Endothelial cell of umbilical vein (primary cell): Measurements from ENCODE around the gene GNA12. TPM values are rescaled to one million over a fixed set of nuclear protein-coding genes. Genes with fewer than 3 reads are reported as not detected.

Experiments
- BruUV-seq: library from RNA; stranded (reverse); fragments of 400-500 nt; replicated peaks from 2 replicates; lab custom pipeline; 2021; lab: Mats Ljungman, UMichigan
- CTCF ChIA-PET: fragments of 300-600, 350-600 bp; sonication (Branson Sonifier 250); formaldehyde crosslinking; loops from one replicate; lab custom pipeline; 2021; ENCODE audit warnings: antibody characterized with exemption, inconsistent platforms; lab: Charles Lee
- POLR2A ChIA-PET: fragments of 300-600, 350-600 bp; sonication (Branson Sonifier 250); formaldehyde crosslinking; loops from one replicate; lab custom pipeline; 2021; ENCODE audit warnings: antibody characterized with exemption, inconsistent platforms; lab: Charles Lee
- DNase-seq: peaks from one replicate; pipeline ENCODE4 v3.0.0-alpha.2; 2011; ENCODE audit warnings: low read depth, low spot score
- FAIRE-seq: peaks from 2 replicates; lab custom pipeline; 2011; peaks lifted over from hg19 to GRCh38; lab: Jason Lieb, UNC
- H2AFZ ChIP-seq: 2 replicates; pipeline ENCODE4 v1.6.0; 2012; ENCODE audit warnings: low read depth, low read length, control low read depth, inconsistent platforms
- H3K27ac ChIP-seq: 2 replicates; pipeline ENCODE4 v1.5.1; 2011; ENCODE audit warnings: low read depth, mild to moderate bottlenecking, control low read depth, low read length, moderate library complexity; ENCODE audit not compliant: insufficient read depth
- H3K27me3 ChIP-seq, 2 experiments: 2 replicates each; pipeline versions ENCODE4 v1.6.0 to v1.6.1; 2011; ENCODE audit warnings: low read length in 2 of 2, mixed read lengths in 1 of 2; ENCODE audit not compliant: control insufficient read depth in 2 of 2, insufficient read depth in 2 of 2
- H3K36me3 ChIP-seq, 2 experiments: 2 replicates in 1 of 2; 3 replicates in 1 of 2; pipeline ENCODE4 v1.5.1; 2011; ENCODE audit warnings: low read length in 2 of 2, mild to moderate bottlenecking in 1 of 2, moderate library complexity in 1 of 2; ENCODE audit not compliant: control insufficient read depth in 2 of 2, insufficient read depth in 2 of 2; ENCODE audit errors: extremely low read depth in 1 of 2
- H3K4me1 ChIP-seq: 3 replicates; pipeline ENCODE4 v1.5.1; 2011; ENCODE audit warnings: mild to moderate bottlenecking, low read length; ENCODE audit not compliant: control insufficient read depth, insufficient read depth; ENCODE audit errors: extremely low read depth
- H3K4me2 ChIP-seq: 2 replicates; pipeline ENCODE4 v1.6.1; 2011; ENCODE audit warnings: low read length, control low read depth, mixed read lengths; ENCODE audit not compliant: insufficient read depth
- H3K4me3 ChIP-seq, 3 experiments: fragments of 200-600 bp in 1 of 3; sonication (generic), shearing (Covaris generic) in 1 of 3; replicated peaks in 1 of 3; 2 replicates each; pipeline ENCODE4 v1.5.1; 2011 to 2016; ENCODE audit warnings: control low read depth in 3 of 3, low read length in 3 of 3, mild to moderate bottlenecking in 2 of 3, inconsistent platforms in 1 of 3, low read depth in 1 of 3, moderate library complexity in 1 of 3; ENCODE audit not compliant: insufficient read depth in 1 of 3
- H3K79me2 ChIP-seq: 2 replicates; pipeline ENCODE4 v1.6.0; 2012; ENCODE audit warnings: low read length, inconsistent platforms; ENCODE audit not compliant: control insufficient read depth, insufficient read depth
- H3K9ac ChIP-seq: replicated peaks from 2 replicates; pipeline ENCODE3; 2011; ENCODE audit warnings: low read length, control low read depth; ENCODE audit not compliant: insufficient read depth; ENCODE audit errors: extremely low read depth
- H3K9me1 ChIP-seq: replicated peaks from 3 replicates; pipeline ENCODE4 v1.6.0; 2011; ENCODE audit warnings: mild to moderate bottlenecking, low read length; ENCODE audit not compliant: control insufficient read depth, insufficient read depth; ENCODE audit errors: extremely low read depth
- H3K9me3 ChIP-seq: replicated peaks from 2 replicates; pipeline ENCODE4 v1.5.1; 2012; ENCODE audit warnings: low read length, inconsistent platforms; ENCODE audit not compliant: control insufficient read depth, insufficient read depth
- H4K20me1 ChIP-seq: replicated peaks from 2 replicates; pipeline ENCODE3; 2011; ENCODE audit warnings: mild to moderate bottlenecking, low read length; ENCODE audit not compliant: control insufficient read depth, insufficient read depth; ENCODE audit errors: extremely low read depth
- EZH2 ChIP-seq: IDR thresholded peaks from 2 replicates; pipeline ENCODE4 v1.6.1; 2012; ENCODE audit warnings: borderline replicate concordance, low read depth, mild to moderate bottlenecking, moderate library complexity, low read length, inconsistent platforms; ENCODE audit not compliant: severe bottlenecking
- FOS ChIP-seq: IDR thresholded peaks from 2 replicates; pipeline ENCODE4 v1.6.1; 2011; ENCODE audit warnings: mild to moderate bottlenecking, low read length, moderate library complexity, borderline replicate concordance; ENCODE audit not compliant: insufficient read depth
- GATA2 ChIP-seq: IDR thresholded peaks from 2 replicates; pipeline ENCODE4 v1.7.0; 2011; ENCODE audit warnings: low read depth, mild to moderate bottlenecking, moderate library complexity, mixed read lengths, low read length; ENCODE audit not compliant: insufficient read length, insufficient read depth
- JUN ChIP-seq: IDR thresholded peaks from 2 replicates; pipeline ENCODE4 v1.6.1; 2011; ENCODE audit warnings: borderline replicate concordance, low read depth; ENCODE audit not compliant: insufficient read length, insufficient read depth
- MYC ChIP-seq: IDR thresholded peaks from one replicate; pipeline ENCODE4 v1.6.1; 2011; ENCODE audit warnings: mild to moderate bottlenecking, low read depth, low read length
- POLR2A ChIP-seq: IDR thresholded peaks from 2 replicates; pipeline ENCODE4 v1.6.1; 2012; ENCODE audit warnings: low read depth, mild to moderate bottlenecking, control low read depth, low read length
- POLR2AphosphoS5 ChIP-seq: IDR thresholded peaks from 2 replicates; pipeline ENCODE4 v1.6.1; 2012; ENCODE audit warnings: low read depth, mild to moderate bottlenecking, control low read depth, low read length, moderate library complexity; ENCODE audit not compliant: insufficient read depth
- dilution Hi-C: fragments of 300-500 bp; cut with MboI; formaldehyde crosslinking; loops from one replicate; pipeline ENCODE4 v1.15.0; 2019; ENCODE audit warnings: low sequenced_read_pairs; ENCODE audit not compliant: extremely low pct_ligation_motif_present
- intact Hi-C: fragments of 100-400 bp; cut with micrococcal nuclease; formaldehyde crosslinking; loops from one replicate; pipeline ENCODE4 v1.10.0; 2022
- polyA plus RNA-seq, 4 experiments: library from polyadenylated mRNA; depleted of rRNA in 3 of 4; stranded (reverse) in 3 of 4; unstranded in 1 of 4; fragments of >200 nt; gene quantifications; 2 replicates each; pipeline versions ENCODE4 v1.2.1 to v1.2.3, GENCODE V29; 2011 to 2012; ENCODE audit warnings: missing spikeins in 1 of 4
- total RNA-seq: library from RNA; stranded (reverse); gene quantifications from 2 replicates; pipeline ENCODE4 v1.2.3, GENCODE V29; 2021
- TF ChIP-seq, protein P1 (sequence below): IDR thresholded peaks from 2 replicates; pipeline ENCODE4 v1.6.1; 2011; ENCODE audit not compliant: insufficient read depth, insufficient read length
- TF ChIP-seq, protein P2 (sequence below), 2 donors: IDR thresholded peaks; 1 replicate in 1 of 2; 2 replicates in 1 of 2; pipeline ENCODE4 v1.5.1; 2011; ENCODE audit warnings: low read length in 2 of 2, mild to moderate bottlenecking in 2 of 2, moderate library complexity in 2 of 2, control low read depth in 1 of 2, inconsistent platforms in 1 of 2, low read depth in 1 of 2; ENCODE audit not compliant: insufficient read depth in 1 of 2; ENCODE audit errors: extremely low read depth in 1 of 2

The GNA12 gene
- total and polyA plus RNA-seq, 2 donors (not counting 3 experiments of a cell fraction or from before 2014, with no cell fraction given) = 63.0 to 75.1 TPM

DNA sequence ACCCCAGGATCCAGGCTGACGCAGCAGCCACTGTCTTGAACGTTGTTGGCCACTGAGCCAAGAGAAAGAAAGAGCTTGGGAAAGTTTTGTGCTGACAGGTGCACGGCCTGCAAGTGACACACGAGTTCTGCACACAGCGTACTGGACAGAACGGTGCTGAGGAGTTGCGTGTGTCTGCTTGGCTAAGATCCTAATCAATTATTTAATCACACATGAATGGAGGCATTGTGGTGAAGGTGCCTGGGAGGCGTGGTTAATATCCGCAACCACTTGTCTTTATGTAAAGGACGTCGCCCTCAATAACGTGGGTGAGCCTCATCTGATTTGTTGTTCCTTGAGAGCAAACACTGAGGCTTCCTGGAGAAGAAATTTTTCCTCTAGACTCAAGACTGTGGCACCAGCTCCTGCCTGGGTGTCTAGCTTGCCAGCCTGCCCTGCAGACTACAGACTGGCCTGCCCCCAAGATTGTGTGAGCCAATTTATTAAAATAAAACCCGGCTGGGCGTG is 16.6 kb upstream of the GNA12 start:
- POLR2A ChIA-PET = no interaction called here
- DNase-seq = no peak
- dilution Hi-C loops (no loop called here), intact Hi-C loops (loop anchor here (5.0 to 10.0 kb wide), 6 partner anchors 103 to 1774 kb away; partner anchors contain the start of gene SDK1)
- Histone ChIP-seq H3K27me3 (no peaks in the 10 kb centered on the region), H3K9me1 (no peaks in the 10 kb centered on the region), H3K4me2 (no peak overlapping the region), H3K4me3 (no peak overlapping the region), H3K9me3 (no peaks in the 10 kb centered on the region), H3K79me2 (no peaks in the 10 kb centered on the region), H3K36me3 (no peaks in the 10 kb centered on the region), H3K27ac (no peak overlapping the region), H4K20me1 (no peaks in the 10 kb centered on the region), H3K9ac (no peak overlapping the region), H3K4me1 (peaks cover 22% of the 10 kb centered on the region), H2AFZ (no peak overlapping the region)
- CTCF ChIA-PET = interaction anchor here (1.0 kb wide), 1 partner anchor 190 kb away, joined by 3 read pairs; no protein-coding TSS in a partner anchor
- no peak for TF ChIP-seq POLR2A
- no peak for TF ChIP-seq MYC
- TF ChIP-seq, protein P1, sequence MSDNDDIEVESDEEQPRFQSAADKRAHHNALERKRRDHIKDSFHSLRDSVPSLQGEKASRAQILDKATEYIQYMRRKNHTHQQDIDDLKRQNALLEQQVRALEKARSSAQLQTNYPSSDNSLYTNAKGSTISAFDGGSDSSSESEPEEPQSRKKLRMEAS = no peak
- TF ChIP-seq POLR2AphosphoS5 = no peak
- TF ChIP-seq FOS = no peak
- no peak for TF ChIP-seq GATA2
- no peak for TF ChIP-seq EZH2
- TF ChIP-seq, protein P2, sequence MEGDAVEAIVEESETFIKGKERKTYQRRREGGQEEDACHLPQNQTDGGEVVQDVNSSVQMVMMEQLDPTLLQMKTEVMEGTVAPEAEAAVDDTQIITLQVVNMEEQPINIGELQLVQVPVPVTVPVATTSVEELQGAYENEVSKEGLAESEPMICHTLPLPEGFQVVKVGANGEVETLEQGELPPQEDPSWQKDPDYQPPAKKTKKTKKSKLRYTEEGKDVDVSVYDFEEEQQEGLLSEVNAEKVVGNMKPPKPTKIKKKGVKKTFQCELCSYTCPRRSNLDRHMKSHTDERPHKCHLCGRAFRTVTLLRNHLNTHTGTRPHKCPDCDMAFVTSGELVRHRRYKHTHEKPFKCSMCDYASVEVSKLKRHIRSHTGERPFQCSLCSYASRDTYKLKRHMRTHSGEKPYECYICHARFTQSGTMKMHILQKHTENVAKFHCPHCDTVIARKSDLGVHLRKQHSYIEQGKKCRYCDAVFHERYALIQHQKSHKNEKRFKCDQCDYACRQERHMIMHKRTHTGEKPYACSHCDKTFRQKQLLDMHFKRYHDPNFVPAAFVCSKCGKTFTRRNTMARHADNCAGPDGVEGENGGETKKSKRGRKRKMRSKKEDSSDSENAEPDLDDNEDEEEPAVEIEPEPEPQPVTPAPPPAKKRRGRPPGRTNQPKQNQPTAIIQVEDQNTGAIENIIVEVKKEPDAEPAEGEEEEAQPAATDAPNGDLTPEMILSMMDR (IDR thresholded peaks at IDR 0.05; ENCODE audit: extremely low read depth in 1 of 2, insufficient read depth in 1 of 2, low read depth in 1 of 2, low read length in 2 of 2) = no peak
- no peak for TF ChIP-seq JUN
- FAIRE-seq = no peak
- BruUV-seq = no TSS peak
